Measurements from ENCODE around the gene TET3.

DNA sequence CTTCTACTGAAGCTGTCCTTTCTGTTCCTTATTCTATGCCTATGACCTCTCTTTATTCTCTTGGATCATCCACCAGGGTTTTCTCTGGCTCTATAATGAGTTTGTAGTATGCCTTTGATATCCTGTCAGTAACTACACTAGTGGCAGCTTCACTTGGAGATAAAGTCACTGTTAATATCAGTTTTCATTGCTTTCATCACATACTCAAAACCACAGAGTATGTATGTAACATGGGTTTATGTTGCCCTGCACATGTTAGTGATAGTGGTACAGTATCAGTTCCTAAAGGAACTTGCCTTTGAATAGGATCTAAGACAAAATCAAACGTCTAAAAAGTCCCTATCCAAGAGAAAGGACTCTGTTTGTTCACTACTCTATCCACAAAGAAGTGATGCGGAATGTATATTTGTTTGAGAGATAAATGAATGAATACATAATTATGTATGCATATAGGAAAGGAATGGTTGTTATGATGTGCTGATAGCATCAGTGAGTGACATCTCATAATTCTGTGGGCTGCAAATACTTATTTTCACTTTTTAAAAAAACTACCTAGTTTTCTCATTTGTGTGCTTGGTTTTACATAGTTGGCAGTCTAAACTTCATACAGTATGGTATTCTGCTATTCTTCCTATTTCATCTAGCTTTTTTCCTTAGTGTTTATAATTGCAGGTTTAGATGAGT, 45.1 kb downstream of the TET3 start:
- TF ChIP-seq POLR2A (IDR thresholded peaks at IDR 0.05; ENCODE audit: control extremely low read depth in 1 of 2, low read depth in 2 of 2, low read length in 2 of 2) (no peak), CBX8 (IDR thresholded peaks at IDR 0.05; ENCODE audit: borderline replicate concordance, low read depth, low read length) (no peak), EGR1 (IDR thresholded peaks at IDR 0.05; ENCODE audit: borderline replicate concordance, low read depth, low read length) (no peak), RAD21 (IDR thresholded peaks at IDR 0.05 in 1 of 2, conservative IDR thresholded peaks at IDR 0.05 in 1 of 2; ENCODE audit: low read depth in 2 of 2, low read length in 2 of 2) (no peak)
- TF ChIP-seq, protein P1, sequence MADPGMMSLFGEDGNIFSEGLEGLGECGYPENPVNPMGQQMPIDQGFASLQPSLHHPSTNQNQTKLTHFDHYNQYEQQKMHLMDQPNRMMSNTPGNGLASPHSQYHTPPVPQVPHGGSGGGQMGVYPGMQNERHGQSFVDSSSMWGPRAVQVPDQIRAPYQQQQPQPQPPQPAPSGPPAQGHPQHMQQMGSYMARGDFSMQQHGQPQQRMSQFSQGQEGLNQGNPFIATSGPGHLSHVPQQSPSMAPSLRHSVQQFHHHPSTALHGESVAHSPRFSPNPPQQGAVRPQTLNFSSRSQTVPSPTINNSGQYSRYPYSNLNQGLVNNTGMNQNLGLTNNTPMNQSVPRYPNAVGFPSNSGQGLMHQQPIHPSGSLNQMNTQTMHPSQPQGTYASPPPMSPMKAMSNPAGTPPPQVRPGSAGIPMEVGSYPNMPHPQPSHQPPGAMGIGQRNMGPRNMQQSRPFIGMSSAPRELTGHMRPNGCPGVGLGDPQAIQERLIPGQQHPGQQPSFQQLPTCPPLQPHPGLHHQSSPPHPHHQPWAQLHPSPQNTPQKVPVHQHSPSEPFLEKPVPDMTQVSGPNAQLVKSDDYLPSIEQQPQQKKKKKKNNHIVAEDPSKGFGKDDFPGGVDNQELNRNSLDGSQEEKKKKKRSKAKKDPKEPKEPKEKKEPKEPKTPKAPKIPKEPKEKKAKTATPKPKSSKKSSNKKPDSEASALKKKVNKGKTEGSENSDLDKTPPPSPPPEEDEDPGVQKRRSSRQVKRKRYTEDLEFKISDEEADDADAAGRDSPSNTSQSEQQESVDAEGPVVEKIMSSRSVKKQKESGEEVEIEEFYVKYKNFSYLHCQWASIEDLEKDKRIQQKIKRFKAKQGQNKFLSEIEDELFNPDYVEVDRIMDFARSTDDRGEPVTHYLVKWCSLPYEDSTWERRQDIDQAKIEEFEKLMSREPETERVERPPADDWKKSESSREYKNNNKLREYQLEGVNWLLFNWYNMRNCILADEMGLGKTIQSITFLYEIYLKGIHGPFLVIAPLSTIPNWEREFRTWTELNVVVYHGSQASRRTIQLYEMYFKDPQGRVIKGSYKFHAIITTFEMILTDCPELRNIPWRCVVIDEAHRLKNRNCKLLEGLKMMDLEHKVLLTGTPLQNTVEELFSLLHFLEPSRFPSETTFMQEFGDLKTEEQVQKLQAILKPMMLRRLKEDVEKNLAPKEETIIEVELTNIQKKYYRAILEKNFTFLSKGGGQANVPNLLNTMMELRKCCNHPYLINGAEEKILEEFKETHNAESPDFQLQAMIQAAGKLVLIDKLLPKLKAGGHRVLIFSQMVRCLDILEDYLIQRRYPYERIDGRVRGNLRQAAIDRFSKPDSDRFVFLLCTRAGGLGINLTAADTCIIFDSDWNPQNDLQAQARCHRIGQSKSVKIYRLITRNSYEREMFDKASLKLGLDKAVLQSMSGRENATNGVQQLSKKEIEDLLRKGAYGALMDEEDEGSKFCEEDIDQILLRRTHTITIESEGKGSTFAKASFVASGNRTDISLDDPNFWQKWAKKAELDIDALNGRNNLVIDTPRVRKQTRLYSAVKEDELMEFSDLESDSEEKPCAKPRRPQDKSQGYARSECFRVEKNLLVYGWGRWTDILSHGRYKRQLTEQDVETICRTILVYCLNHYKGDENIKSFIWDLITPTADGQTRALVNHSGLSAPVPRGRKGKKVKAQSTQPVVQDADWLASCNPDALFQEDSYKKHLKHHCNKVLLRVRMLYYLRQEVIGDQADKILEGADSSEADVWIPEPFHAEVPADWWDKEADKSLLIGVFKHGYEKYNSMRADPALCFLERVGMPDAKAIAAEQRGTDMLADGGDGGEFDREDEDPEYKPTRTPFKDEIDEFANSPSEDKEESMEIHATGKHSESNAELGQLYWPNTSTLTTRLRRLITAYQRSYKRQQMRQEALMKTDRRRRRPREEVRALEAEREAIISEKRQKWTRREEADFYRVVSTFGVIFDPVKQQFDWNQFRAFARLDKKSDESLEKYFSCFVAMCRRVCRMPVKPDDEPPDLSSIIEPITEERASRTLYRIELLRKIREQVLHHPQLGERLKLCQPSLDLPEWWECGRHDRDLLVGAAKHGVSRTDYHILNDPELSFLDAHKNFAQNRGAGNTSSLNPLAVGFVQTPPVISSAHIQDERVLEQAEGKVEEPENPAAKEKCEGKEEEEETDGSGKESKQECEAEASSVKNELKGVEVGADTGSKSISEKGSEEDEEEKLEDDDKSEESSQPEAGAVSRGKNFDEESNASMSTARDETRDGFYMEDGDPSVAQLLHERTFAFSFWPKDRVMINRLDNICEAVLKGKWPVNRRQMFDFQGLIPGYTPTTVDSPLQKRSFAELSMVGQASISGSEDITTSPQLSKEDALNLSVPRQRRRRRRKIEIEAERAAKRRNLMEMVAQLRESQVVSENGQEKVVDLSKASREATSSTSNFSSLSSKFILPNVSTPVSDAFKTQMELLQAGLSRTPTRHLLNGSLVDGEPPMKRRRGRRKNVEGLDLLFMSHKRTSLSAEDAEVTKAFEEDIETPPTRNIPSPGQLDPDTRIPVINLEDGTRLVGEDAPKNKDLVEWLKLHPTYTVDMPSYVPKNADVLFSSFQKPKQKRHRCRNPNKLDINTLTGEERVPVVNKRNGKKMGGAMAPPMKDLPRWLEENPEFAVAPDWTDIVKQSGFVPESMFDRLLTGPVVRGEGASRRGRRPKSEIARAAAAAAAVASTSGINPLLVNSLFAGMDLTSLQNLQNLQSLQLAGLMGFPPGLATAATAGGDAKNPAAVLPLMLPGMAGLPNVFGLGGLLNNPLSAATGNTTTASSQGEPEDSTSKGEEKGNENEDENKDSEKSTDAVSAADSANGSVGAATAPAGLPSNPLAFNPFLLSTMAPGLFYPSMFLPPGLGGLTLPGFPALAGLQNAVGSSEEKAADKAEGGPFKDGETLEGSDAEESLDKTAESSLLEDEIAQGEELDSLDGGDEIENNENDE (IDR thresholded peaks at IDR 0.05; ENCODE audit: insufficient replicate concordance, low read length): no peak
- TF ChIP-seq, protein P2, sequence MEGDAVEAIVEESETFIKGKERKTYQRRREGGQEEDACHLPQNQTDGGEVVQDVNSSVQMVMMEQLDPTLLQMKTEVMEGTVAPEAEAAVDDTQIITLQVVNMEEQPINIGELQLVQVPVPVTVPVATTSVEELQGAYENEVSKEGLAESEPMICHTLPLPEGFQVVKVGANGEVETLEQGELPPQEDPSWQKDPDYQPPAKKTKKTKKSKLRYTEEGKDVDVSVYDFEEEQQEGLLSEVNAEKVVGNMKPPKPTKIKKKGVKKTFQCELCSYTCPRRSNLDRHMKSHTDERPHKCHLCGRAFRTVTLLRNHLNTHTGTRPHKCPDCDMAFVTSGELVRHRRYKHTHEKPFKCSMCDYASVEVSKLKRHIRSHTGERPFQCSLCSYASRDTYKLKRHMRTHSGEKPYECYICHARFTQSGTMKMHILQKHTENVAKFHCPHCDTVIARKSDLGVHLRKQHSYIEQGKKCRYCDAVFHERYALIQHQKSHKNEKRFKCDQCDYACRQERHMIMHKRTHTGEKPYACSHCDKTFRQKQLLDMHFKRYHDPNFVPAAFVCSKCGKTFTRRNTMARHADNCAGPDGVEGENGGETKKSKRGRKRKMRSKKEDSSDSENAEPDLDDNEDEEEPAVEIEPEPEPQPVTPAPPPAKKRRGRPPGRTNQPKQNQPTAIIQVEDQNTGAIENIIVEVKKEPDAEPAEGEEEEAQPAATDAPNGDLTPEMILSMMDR (IDR thresholded peaks at IDR 0.05; ENCODE audit: control extremely low read depth in 1 of 3, insufficient read depth in 1 of 3, low read depth in 1 of 3, low read length in 3 of 3): no peak
- TF ChIP-seq, protein P3, sequence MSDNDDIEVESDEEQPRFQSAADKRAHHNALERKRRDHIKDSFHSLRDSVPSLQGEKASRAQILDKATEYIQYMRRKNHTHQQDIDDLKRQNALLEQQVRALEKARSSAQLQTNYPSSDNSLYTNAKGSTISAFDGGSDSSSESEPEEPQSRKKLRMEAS (IDR thresholded peaks at IDR 0.05): no peak

All from H1 (cell line).